ENCODE measurements around the gene PTCHD1. TPM values are rescaled to one million over a fixed set of nuclear protein-coding genes. Genes with fewer than 3 reads are reported as not detected.

The PTCHD1 gene
- polyA plus RNA-seq, 1 donor from 2014 or later: 10.0 TPM

GRCh38 chrX:23435575-23435974 is 100.9 kb downstream of the PTCHD1 start:
- Histone ChIP-seq H3F3A (ENCODE audit: insufficient read depth, low read length, poor library complexity, severe bottlenecking) (no peaks in the 10 kb centered on the region), H3K4me2 (ENCODE audit: low read length) (no peak overlapping the region), H3K79me2 (replicated peaks; ENCODE audit: insufficient read depth, low read length) (no peaks in the 10 kb centered on the region), H3K27me3 (ENCODE audit: insufficient read depth, low read depth, low read length) (no peaks in the 10 kb centered on the region), H2AFZ (ENCODE audit: low read depth, low read length) (no peak overlapping the region), H3K9ac (ENCODE audit: low read length) (no peak overlapping the region), H3K9me3 (ENCODE audit: low read length) (no peaks in the 10 kb centered on the region), H3K36me3 (ENCODE audit: insufficient read depth, low read length) (no peaks in the 10 kb centered on the region), H3K9me2 (ENCODE audit: insufficient read depth, low read length) (no peaks in the 10 kb centered on the region), H3K27ac (ENCODE audit: low read length) (no peak overlapping the region), H3K4me3 (ENCODE audit: low read length) (no peak overlapping the region), H4K20me1 (ENCODE audit: insufficient read depth) (no peaks in the 10 kb centered on the region)
- TF ChIP-seq EZH2 (IDR thresholded peaks at IDR 0.05; ENCODE audit: borderline replicate concordance, insufficient read depth, low read length, poor library complexity, severe bottlenecking) (no peak), POLR2AphosphoS5 (IDR thresholded peaks at IDR 0.05) (no peak), TAF1 (IDR thresholded peaks at IDR 0.05; ENCODE audit: low read depth) (no peak), MXI1 (conservative IDR thresholded peaks at IDR 0.05; ENCODE audit: poor library complexity, severe bottlenecking) (no peak), EP300 (conservative IDR thresholded peaks at IDR 0.05; ENCODE audit: poor library complexity, severe bottlenecking) (no peak), RAD21 (conservative IDR thresholded peaks at IDR 0.05) (peak; percentile 52), SMC3 (conservative IDR thresholded peaks at IDR 0.05; ENCODE audit: poor library complexity) (peak; percentile 37)
- TF ChIP-seq, protein P1, sequence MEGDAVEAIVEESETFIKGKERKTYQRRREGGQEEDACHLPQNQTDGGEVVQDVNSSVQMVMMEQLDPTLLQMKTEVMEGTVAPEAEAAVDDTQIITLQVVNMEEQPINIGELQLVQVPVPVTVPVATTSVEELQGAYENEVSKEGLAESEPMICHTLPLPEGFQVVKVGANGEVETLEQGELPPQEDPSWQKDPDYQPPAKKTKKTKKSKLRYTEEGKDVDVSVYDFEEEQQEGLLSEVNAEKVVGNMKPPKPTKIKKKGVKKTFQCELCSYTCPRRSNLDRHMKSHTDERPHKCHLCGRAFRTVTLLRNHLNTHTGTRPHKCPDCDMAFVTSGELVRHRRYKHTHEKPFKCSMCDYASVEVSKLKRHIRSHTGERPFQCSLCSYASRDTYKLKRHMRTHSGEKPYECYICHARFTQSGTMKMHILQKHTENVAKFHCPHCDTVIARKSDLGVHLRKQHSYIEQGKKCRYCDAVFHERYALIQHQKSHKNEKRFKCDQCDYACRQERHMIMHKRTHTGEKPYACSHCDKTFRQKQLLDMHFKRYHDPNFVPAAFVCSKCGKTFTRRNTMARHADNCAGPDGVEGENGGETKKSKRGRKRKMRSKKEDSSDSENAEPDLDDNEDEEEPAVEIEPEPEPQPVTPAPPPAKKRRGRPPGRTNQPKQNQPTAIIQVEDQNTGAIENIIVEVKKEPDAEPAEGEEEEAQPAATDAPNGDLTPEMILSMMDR (IDR thresholded peaks at IDR 0.05; ENCODE audit: poor library complexity, severe bottlenecking): peak; percentile 33
- TF ChIP-seq, protein P2, sequence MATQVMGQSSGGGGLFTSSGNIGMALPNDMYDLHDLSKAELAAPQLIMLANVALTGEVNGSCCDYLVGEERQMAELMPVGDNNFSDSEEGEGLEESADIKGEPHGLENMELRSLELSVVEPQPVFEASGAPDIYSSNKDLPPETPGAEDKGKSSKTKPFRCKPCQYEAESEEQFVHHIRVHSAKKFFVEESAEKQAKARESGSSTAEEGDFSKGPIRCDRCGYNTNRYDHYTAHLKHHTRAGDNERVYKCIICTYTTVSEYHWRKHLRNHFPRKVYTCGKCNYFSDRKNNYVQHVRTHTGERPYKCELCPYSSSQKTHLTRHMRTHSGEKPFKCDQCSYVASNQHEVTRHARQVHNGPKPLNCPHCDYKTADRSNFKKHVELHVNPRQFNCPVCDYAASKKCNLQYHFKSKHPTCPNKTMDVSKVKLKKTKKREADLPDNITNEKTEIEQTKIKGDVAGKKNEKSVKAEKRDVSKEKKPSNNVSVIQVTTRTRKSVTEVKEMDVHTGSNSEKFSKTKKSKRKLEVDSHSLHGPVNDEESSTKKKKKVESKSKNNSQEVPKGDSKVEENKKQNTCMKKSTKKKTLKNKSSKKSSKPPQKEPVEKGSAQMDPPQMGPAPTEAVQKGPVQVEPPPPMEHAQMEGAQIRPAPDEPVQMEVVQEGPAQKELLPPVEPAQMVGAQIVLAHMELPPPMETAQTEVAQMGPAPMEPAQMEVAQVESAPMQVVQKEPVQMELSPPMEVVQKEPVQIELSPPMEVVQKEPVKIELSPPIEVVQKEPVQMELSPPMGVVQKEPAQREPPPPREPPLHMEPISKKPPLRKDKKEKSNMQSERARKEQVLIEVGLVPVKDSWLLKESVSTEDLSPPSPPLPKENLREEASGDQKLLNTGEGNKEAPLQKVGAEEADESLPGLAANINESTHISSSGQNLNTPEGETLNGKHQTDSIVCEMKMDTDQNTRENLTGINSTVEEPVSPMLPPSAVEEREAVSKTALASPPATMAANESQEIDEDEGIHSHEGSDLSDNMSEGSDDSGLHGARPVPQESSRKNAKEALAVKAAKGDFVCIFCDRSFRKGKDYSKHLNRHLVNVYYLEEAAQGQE (IDR thresholded peaks at IDR 0.05; ENCODE audit: borderline replicate concordance): no peak

DNA sequence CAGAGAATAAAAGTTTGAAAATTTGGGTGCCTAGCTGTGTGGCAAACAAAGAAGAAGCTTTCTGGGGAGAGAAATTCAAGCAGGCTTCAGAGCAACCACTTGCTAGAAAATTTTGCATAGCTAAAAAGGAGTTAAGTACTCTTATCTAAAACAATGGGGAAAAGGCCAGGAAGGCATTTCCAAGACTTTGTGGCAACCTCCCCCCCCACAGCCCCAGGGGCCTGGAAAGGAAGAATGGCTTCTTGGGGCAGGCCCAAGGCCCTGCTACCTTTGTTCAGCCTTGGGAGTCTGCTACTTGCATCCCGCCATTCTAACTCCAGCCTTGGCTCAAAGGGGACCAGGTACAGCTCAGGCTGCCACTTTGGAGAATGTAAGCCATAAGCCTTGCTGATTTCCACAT is 102.2 kb downstream of the PTCHD1 start:
- H3K9me2 ChIP-seq (ENCODE audit: insufficient read depth, low read length): no peaks in the 10 kb centered on the region
- no peak overlapping the region for H3K4me2 ChIP-seq (ENCODE audit: low read length)
- no peak overlapping the region for H3K27ac ChIP-seq (ENCODE audit: low read length)

More for the DNA sequence above, 102.2 kb downstream of the PTCHD1 start:
- Histone ChIP-seq H3K4me3 (ENCODE audit: low read length) (no peak overlapping the region), H4K20me1 (ENCODE audit: insufficient read depth) (no peaks in the 10 kb centered on the region), H3K9me3 (ENCODE audit: low read length) (no peaks in the 10 kb centered on the region), H2AFZ (ENCODE audit: low read depth, low read length) (no peak overlapping the region), H3F3A (ENCODE audit: insufficient read depth, low read length, poor library complexity, severe bottlenecking) (no peaks in the 10 kb centered on the region), H3K9ac (ENCODE audit: low read length) (no peak overlapping the region), H3K36me3 (ENCODE audit: insufficient read depth, low read length) (no peaks in the 10 kb centered on the region), H3K27me3 (ENCODE audit: insufficient read depth, low read depth, low read length) (no peaks in the 10 kb centered on the region), H3K79me2 (replicated peaks; ENCODE audit: insufficient read depth, low read length) (no peaks in the 10 kb centered on the region)
- TF ChIP-seq EZH2 (IDR thresholded peaks at IDR 0.05; ENCODE audit: borderline replicate concordance, insufficient read depth, low read length, poor library complexity, severe bottlenecking) (no peak), POLR2AphosphoS5 (IDR thresholded peaks at IDR 0.05) (no peak), EP300 (conservative IDR thresholded peaks at IDR 0.05; ENCODE audit: poor library complexity, severe bottlenecking) (no peak), TAF1 (IDR thresholded peaks at IDR 0.05; ENCODE audit: low read depth) (no peak), MXI1 (conservative IDR thresholded peaks at IDR 0.05; ENCODE audit: poor library complexity, severe bottlenecking) (no peak), RAD21 (conservative IDR thresholded peaks at IDR 0.05) (no peak), SMC3 (conservative IDR thresholded peaks at IDR 0.05; ENCODE audit: poor library complexity) (no peak)
- TF ChIP-seq, protein P2 (IDR thresholded peaks at IDR 0.05; ENCODE audit: borderline replicate concordance): no peak
- TF ChIP-seq, protein P1 (IDR thresholded peaks at IDR 0.05; ENCODE audit: poor library complexity, severe bottlenecking): no peak
